22Rv1 (cell line): ENCODE results near the gene AJUBA.
"Not testable (repeated sequence)": the region's sequence is repeated elsewhere in the genome, so short reads cannot be mapped to it uniquely, and the experiment has no call there.

Experiments
- H3K27ac ChIP-seq: fragments of 450-650 bp; 2 replicates; pipeline ENCODE4 v1.5.1; 2017
- ZFX ChIP-seq: fragments of 450-650 bp; IDR thresholded peaks from 2 replicates; pipeline ENCODE4 v1.6.1; 2017; ENCODE audit warnings: antibody characterized with exemption, borderline replicate concordance
- TF ChIP-seq, protein P1 (sequence below): fragments of 450-650 bp; IDR thresholded peaks from 2 replicates; pipeline ENCODE4 v1.5.1; 2017; ENCODE audit warnings: mild to moderate bottlenecking

Gene AJUBA

DNA sequence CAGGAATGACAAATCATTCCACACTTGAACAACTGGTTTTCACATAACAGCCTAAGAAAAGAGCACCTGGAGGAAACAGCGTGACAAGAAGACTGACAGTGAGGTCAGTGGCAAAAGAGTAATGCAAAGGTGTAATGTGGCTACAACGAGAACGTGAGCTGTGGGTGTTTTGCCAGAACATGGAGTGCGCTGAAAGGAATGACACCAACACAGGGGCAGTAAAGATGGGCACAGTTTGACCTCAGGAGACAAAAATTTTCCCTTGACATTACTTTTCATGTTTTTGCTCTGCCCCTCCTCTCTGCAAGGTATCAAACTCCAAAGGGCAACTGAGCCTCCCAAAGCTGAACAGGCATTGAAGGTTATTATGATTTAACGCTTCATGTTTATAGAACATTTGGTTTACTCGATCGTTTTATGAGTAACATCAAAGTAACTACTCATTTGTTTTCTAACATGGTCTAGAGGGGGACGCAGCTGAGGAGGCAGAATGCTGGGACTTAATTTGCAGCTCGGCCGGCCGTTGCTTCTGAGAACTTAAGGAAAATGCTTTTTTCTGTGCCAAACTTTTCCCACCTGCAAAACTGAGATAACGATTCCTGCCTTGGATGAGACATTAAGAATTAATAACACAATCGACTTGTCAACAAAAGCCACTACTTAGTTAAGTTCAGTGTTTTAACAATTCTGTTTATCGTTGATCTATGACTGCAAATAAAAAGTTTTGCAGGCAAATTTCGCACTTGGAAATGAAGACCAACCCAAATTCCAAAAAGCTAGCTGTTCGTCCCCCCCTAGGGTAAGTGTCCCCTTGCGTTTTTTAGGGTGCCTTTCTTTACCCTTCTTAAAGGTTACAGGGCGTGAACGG, 26.4 kb downstream of the AJUBA start:
- TF ChIP-seq ZFX = no peak
- TF ChIP-seq, protein P1, sequence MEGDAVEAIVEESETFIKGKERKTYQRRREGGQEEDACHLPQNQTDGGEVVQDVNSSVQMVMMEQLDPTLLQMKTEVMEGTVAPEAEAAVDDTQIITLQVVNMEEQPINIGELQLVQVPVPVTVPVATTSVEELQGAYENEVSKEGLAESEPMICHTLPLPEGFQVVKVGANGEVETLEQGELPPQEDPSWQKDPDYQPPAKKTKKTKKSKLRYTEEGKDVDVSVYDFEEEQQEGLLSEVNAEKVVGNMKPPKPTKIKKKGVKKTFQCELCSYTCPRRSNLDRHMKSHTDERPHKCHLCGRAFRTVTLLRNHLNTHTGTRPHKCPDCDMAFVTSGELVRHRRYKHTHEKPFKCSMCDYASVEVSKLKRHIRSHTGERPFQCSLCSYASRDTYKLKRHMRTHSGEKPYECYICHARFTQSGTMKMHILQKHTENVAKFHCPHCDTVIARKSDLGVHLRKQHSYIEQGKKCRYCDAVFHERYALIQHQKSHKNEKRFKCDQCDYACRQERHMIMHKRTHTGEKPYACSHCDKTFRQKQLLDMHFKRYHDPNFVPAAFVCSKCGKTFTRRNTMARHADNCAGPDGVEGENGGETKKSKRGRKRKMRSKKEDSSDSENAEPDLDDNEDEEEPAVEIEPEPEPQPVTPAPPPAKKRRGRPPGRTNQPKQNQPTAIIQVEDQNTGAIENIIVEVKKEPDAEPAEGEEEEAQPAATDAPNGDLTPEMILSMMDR = no peak
- peak overlapping the region; percentile 92 for H3K27ac ChIP-seq

DNA sequence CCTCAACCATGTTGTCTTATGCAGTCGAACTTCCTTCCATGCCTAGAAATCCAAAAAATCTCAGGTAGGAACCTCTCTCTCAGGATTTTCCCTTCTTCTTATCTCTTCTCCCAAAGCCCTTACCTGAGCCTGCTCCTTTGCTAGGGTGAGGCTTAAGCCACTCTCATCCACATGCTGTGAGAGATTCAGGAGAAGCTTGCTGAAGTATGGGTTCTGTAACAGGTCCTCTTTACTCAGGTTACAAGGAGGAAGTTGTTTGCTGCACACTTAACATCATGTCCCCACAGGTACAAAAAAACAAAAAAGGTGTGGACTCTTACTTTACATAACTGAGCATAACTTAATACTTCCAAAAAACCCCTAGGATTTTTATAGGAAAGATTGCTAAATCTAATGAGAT, 29.9 kb downstream of the AJUBA start:
- TF ChIP-seq, protein P1 = no peak
- TF ChIP-seq ZFX = no peak
- no peak overlapping the region for H3K27ac ChIP-seq

DNA sequence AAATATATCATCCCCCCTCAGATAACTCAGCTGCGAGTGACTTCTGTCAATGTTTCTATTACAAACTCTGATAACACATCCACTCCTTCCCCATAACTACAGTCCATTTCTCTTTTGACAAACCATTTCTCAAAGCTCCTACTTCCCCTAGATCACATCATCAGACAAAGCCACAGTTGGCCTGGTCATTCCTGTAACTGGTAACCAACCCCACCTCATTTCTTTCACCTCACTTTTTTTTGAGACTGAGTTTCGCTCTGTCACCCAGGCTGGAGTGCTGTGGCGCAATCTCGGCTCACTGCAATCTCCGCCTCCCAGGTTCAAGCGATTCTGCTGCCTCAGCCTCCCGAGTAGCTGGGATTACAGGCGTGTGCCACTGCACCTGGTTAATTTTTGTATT, 30.6 kb downstream of the AJUBA start:
- H3K27ac ChIP-seq = not testable (repeated sequence)

DNA sequence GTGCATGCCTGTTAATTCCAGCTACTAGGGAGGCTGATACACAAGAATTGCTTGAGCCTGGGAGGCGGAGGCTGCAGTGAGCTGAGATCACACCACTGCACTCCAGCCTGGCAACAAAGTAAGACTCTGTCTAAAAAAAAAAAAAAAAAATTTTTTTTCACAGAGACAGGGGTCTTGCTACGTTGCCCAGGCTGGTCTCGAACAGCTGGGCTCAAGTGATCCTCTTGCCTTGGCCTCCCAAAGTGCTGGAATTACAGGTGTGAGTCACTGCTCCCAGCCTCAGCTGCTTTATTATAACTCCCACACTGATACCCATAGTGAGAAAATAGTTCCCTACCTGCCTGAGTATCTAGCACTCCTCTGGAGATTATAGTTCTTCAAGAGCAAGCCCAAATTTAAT, 36.7 kb downstream of the AJUBA start:
- H3K27ac ChIP-seq = no peak overlapping the region
- TF ChIP-seq ZFX = no peak
- TF ChIP-seq, protein P1 = no peak

DNA sequence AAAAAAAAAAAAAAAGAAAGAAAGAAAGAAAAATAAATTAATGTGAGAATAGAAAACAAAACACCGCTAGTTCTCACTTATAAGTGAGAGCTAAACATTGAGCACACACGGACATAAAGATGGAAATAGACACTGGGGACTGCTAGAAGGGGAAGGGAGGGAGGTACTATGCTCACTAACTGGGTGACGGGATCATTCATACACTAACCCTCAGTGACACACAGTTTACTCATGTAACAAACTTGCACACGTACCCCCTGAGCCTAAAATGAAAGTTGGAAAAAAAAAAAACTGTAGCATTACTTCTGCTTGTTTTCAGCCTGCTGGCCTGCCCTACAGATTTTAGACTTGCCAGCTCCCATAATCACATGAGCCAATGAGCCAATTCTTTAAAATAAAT, 42.7 kb downstream of the AJUBA start:
- no peak for TF ChIP-seq ZFX
- TF ChIP-seq, protein P1 = no peak

DNA sequence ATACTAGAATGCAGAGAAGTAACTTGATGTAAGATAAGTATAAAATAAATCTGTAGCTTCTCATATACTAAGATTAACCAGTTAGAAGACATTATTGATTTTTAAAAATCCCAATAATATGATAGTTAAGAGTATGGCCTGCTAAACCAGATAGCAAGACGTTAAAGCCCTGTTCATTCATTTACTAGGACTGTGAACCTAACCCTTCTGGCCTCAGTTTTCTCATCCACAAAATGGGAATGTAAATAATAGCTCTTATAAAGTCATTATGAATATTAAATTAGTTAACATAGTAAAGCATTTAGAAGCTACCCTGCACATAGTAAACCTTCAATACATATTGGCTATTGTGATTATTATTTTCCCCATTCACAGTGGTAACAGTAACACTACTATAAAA, 47.2 kb downstream of the AJUBA start:
- no peak overlapping the region for H3K27ac ChIP-seq
- no peak for TF ChIP-seq ZFX
- TF ChIP-seq, protein P1 = no peak

More for the DNA sequence above, 42.7 kb downstream of the AJUBA start:
- no peak overlapping the region for H3K27ac ChIP-seq

DNA sequence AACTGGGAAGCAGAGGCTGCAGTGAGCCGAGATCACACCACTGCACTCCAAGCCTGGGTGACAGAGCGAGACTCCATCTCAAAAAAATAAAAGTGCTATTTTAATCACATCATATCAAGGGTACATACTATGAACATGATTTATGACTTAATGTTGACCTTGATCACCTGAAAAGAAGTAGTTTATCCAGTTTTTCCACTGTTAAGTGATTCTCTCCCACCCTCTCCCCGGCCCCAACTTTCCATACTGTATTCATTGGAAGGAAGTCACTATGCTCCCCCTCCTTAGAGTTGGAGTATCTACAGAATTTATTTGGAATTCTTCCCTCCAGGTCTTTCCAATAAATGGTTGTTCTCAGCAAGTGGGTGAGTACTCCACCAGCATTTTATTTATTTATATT, 50.2 kb downstream of the AJUBA start:
- TF ChIP-seq ZFX = no peak
- TF ChIP-seq, protein P1 = no peak
- H3K27ac ChIP-seq = peak overlapping the region; percentile 92; the same call in 1 of the 2 replicates
